CD4-positive, CD25-positive, alpha-beta regulatory T cell (primary cell): ENCODE measurements around the gene CGB1. TPM values are rescaled to one million over a fixed set of nuclear protein-coding genes. Genes with fewer than 3 reads are reported as not detected.
"Not testable (repeated sequence)": the region's sequence is repeated elsewhere in the genome, so short reads cannot be mapped to it uniquely, and the experiment has no call there.

Experiments used
- ATAC-seq, 2 donors: fragments of 150-1000 bp; cut with Tn5 transposase; one replicate each; pipeline ENCODE4 v1.10.0; 2021; ENCODE audit warnings: low read depth in 2 of 2, moderate number of reproducible peaks in 2 of 2, moderate library complexity in 1 of 2
- DNase-seq, 3 donors: peaks; one replicate each; pipeline versions ENCODE4 v3.0.0 to v3.0.0-alpha.2; 2012 to 2022; ENCODE audit warnings: mixed read lengths in 1 of 3
- H3K27ac ChIP-seq: one replicate; pipeline ENCODE4 v1.7.0; 2013; ENCODE audit warnings: mild to moderate bottlenecking, low read length; ENCODE audit not compliant: insufficient read depth, poor library complexity, severe bottlenecking
- H3K27me3 ChIP-seq: one replicate; pipeline ENCODE4 v1.7.0; 2013; ENCODE audit warnings: low read length; ENCODE audit not compliant: control insufficient read depth, insufficient read depth
- H3K36me3 ChIP-seq: one replicate; pipeline ENCODE4 v1.7.0; 2013; ENCODE audit warnings: mild to moderate bottlenecking, low read length, moderate library complexity; ENCODE audit not compliant: control insufficient read depth, insufficient read depth
- H3K4me1 ChIP-seq: 2 replicates; pipeline ENCODE4 v1.7.0; 2013; ENCODE audit warnings: mild to moderate bottlenecking, low read length; ENCODE audit not compliant: insufficient read depth, control insufficient read depth, poor library complexity, severe bottlenecking
- H3K4me3 ChIP-seq: one replicate; pipeline ENCODE4 v1.7.0; 2013; ENCODE audit warnings: low read depth, mild to moderate bottlenecking, low read length, moderate library complexity
- H3K9me3 ChIP-seq, 2 experiments: 1 replicate in 1 of 2; 2 replicates in 1 of 2; pipeline ENCODE4 v1.7.0; 2013; ENCODE audit warnings: low read length in 2 of 2, mild to moderate bottlenecking in 1 of 2, moderate library complexity in 1 of 2; ENCODE audit not compliant: control insufficient read depth in 2 of 2
- H3K27ac Mint-ChIP-seq, 3 donors: one replicate each; pipeline ENCODE4 v1.8.0; 2020 to 2022; ENCODE audit warnings: mild to moderate bottlenecking in 3 of 3, mixed read lengths in 3 of 3, moderate library complexity in 2 of 3
- H3K27me3 Mint-ChIP-seq: one replicate; pipeline ENCODE4 v1.8.0; 2022; ENCODE audit warnings: mild to moderate bottlenecking, mixed read lengths
- H3K36me3 Mint-ChIP-seq: one replicate; pipeline ENCODE4 v1.8.0; 2020; ENCODE audit warnings: mixed read lengths
- H3K4me1 Mint-ChIP-seq, 4 donors: one replicate each; pipeline ENCODE4 v1.8.0; 2020 to 2022; ENCODE audit warnings: mixed read lengths in 4 of 4, mild to moderate bottlenecking in 1 of 4
- H3K4me3 Mint-ChIP-seq, 4 donors: one replicate each; pipeline ENCODE4 v1.8.0; 2020 to 2022; ENCODE audit warnings: mild to moderate bottlenecking in 4 of 4, mixed read lengths in 4 of 4, moderate library complexity in 3 of 4
- H3K9me3 Mint-ChIP-seq, 7 donors: one replicate each; pipeline ENCODE4 v1.8.0; 2020 to 2022; ENCODE audit warnings: mixed read lengths in 7 of 7, mild to moderate bottlenecking in 3 of 7, moderate library complexity in 2 of 7
- polyA plus RNA-seq, 4 donors: library from polyadenylated mRNA; unstranded; fragments of 300-500 nt; fragmentation: Illumina TruSeq; gene quantifications; one replicate each; pipeline ENCODE4 v1.2.3, GENCODE V29; 2021
- total RNA-seq: library from RNA; stranded (reverse); gene quantifications from one replicate; pipeline ENCODE4 v1.2.3, GENCODE V29; 2022

Gene CGB1
- total and polyA plus RNA-seq, 5 donors from 2014 or later = not detected

- not testable (repeated sequence) for H3K9me3 ChIP-seq, H3K36me3 ChIP-seq, H3K36me3 Mint-ChIP-seq, H3K4me1 ChIP-seq, H3K27ac ChIP-seq, ATAC-seq, H3K27me3 ChIP-seq, H3K27ac Mint-ChIP-seq, H3K4me3 ChIP-seq, DNase-seq, H3K9me3 Mint-ChIP-seq, H3K4me3 Mint-ChIP-seq
- Mint-ChIP-seq H3K27me3 (peaks cover 53% of the 10 kb centered on the region), H3K4me1 (peaks cover 0 to 14% (median 9%) of the 10 kb centered on the region in 4 donors)
Observed at GRCh38 chr19:49074869-49075268, 38.2 kb upstream of the CGB1 start.

- DNase-seq (no peak), ATAC-seq (no peak)
- Histone ChIP-seq H3K4me1 (no peaks in the 10 kb centered on the region), H3K36me3 (no peaks in the 10 kb centered on the region), H3K27ac (no peak overlapping the region), H3K27me3 (peaks cover 14% of the 10 kb centered on the region), H3K4me3 (no peak overlapping the region), H3K9me3 (no peaks in the 10 kb centered on the region)
- peak overlapping the region in 1 of 3 donors; percentile 59 for H3K27ac Mint-ChIP-seq
- peaks cover 64% of the 10 kb centered on the region for H3K27me3 Mint-ChIP-seq
- H3K4me3 Mint-ChIP-seq = peak overlapping the region in 3 of 4 donors; percentile 29 to 49 (median 45)
- peaks cover 0 to 14% (median 9%) of the 10 kb centered on the region in 4 donors for H3K4me1 Mint-ChIP-seq
- peaks cover 4% of the 10 kb centered on the region for H3K36me3 Mint-ChIP-seq
- H3K9me3 Mint-ChIP-seq = peaks cover 0 to 8% (median 0%) of the 10 kb centered on the region in 7 donors
Observed at GRCh38 chr19:49073514-49074378, 37.1 kb upstream of the CGB1 start.

GRCh38 chr19:49071860-49072547 is 35.3 kb upstream of the CGB1 start:
- Mint-ChIP-seq H3K36me3 (peaks cover 4% of the 10 kb centered on the region), H3K27ac (no peak overlapping the region)
- DNase-seq = no peak

GRCh38 chr19:49070416-49070815 is 33.7 kb upstream of the CGB1 start:
- peak overlapping the region in 1 of 4 donors; percentile 17 for H3K4me3 Mint-ChIP-seq
- peaks cover 0 to 22% (median 9%) of the 10 kb centered on the region in 4 donors for H3K4me1 Mint-ChIP-seq
- Histone ChIP-seq H3K4me1 (no peaks in the 10 kb centered on the region), H3K36me3 (no peaks in the 10 kb centered on the region), H3K9me3 (no peaks in the 10 kb centered on the region), H3K4me3 (no peak overlapping the region), H3K27ac (no peak overlapping the region), H3K27me3 (peaks cover 19% of the 10 kb centered on the region)
- H3K36me3 Mint-ChIP-seq = peaks cover 4% of the 10 kb centered on the region
- no peak for DNase-seq
- H3K9me3 Mint-ChIP-seq = peaks cover 0 to 9% (median 0%) of the 10 kb centered on the region in 7 donors
- no peak for ATAC-seq
- H3K27me3 Mint-ChIP-seq = peaks cover 87% of the 10 kb centered on the region
- H3K27ac Mint-ChIP-seq = peak overlapping the region in 1 of 3 donors; percentile 56

More at GRCh38 chr19:49071860-49072547, 35.3 kb upstream of the CGB1 start:
- Histone ChIP-seq H3K27me3 (peaks cover 19% of the 10 kb centered on the region), H3K27ac (no peak overlapping the region), H3K36me3 (no peaks in the 10 kb centered on the region), H3K4me1 (no peaks in the 10 kb centered on the region), H3K9me3 (no peaks in the 10 kb centered on the region), H3K4me3 (no peak overlapping the region)
- Mint-ChIP-seq H3K4me3 (peak overlapping the region in 1 of 4 donors; percentile 41), H3K4me1 (peaks cover 0 to 14% (median 9%) of the 10 kb centered on the region in 4 donors), H3K9me3 (peaks cover 0 to 9% (median 0%) of the 10 kb centered on the region in 7 donors), H3K27me3 (peaks cover 80% of the 10 kb centered on the region)
- ATAC-seq = no peak

GRCh38 chr19:49069026-49069425 is 32.3 kb upstream of the CGB1 start:
- peaks cover 0 to 7% (median 0%) of the 10 kb centered on the region in 7 donors for H3K9me3 Mint-ChIP-seq
- H3K27me3 Mint-ChIP-seq = peaks cover 84% of the 10 kb centered on the region
- H3K27ac Mint-ChIP-seq = no peak overlapping the region
- Histone ChIP-seq H3K4me1 (peaks cover 6% of the 10 kb centered on the region), H3K27ac (no peak overlapping the region), H3K36me3 (no peaks in the 10 kb centered on the region), H3K9me3 (no peaks in the 10 kb centered on the region), H3K27me3 (peaks cover 18% of the 10 kb centered on the region), H3K4me3 (no peak overlapping the region)
- H3K4me1 Mint-ChIP-seq = peaks cover 0 to 22% (median 8%) of the 10 kb centered on the region in 4 donors
- ATAC-seq (no peak), DNase-seq (no peak)
- peaks cover 4% of the 10 kb centered on the region for H3K36me3 Mint-ChIP-seq
- H3K4me3 Mint-ChIP-seq = peak overlapping the region in 1 of 4 donors; percentile 45

GRCh38 chr19:49067554-49067953 is 30.9 kb upstream of the CGB1 start:
- peaks cover 85% of the 10 kb centered on the region for H3K27me3 Mint-ChIP-seq
- H3K27ac Mint-ChIP-seq = no peak overlapping the region
- H3K9me3 ChIP-seq = no peaks in the 10 kb centered on the region
- no peak overlapping the region for H3K4me3 ChIP-seq
- peaks cover 0 to 13% (median 2%) of the 10 kb centered on the region in 4 donors for H3K4me1 Mint-ChIP-seq
- H3K27ac ChIP-seq = no peak overlapping the region
- DNase-seq = no peak
- H3K36me3 ChIP-seq = no peaks in the 10 kb centered on the region
- peaks cover 6% of the 10 kb centered on the region for H3K4me1 ChIP-seq
- peaks cover 0 to 5% (median 0%) of the 10 kb centered on the region in 7 donors for H3K9me3 Mint-ChIP-seq
- no peak for ATAC-seq
- no peak overlapping the region for H3K4me3 Mint-ChIP-seq
- peaks cover 10% of the 10 kb centered on the region for H3K27me3 ChIP-seq
- peaks cover 4% of the 10 kb centered on the region for H3K36me3 Mint-ChIP-seq

GRCh38 chr19:49065905-49066512 is 29.3 kb upstream of the CGB1 start:
- no peak for ATAC-seq
- H3K4me1 ChIP-seq = peaks cover 6% of the 10 kb centered on the region
- H3K27ac ChIP-seq = no peak overlapping the region
- Mint-ChIP-seq H3K9me3 (peaks cover 0 to 5% (median 0%) of the 10 kb centered on the region in 7 donors), H3K4me1 (peaks cover 0 to 8% (median 2%) of the 10 kb centered on the region in 4 donors), H3K27me3 (peaks cover 91% of the 10 kb centered on the region), H3K27ac (no peak overlapping the region), H3K4me3 (no peak overlapping the region), H3K36me3 (peaks cover 4% of the 10 kb centered on the region)
- no peaks in the 10 kb centered on the region for H3K9me3 ChIP-seq
- no peak for DNase-seq
- H3K36me3 ChIP-seq = no peaks in the 10 kb centered on the region
- H3K4me3 ChIP-seq = no peak overlapping the region
- H3K27me3 ChIP-seq = peaks cover 10% of the 10 kb centered on the region
